ENCODE measurements around the gene TBC1D3H. TPM values are rescaled to one million over a fixed set of nuclear protein-coding genes. Genes with fewer than 3 reads are reported as not detected.
"Not testable (repeated sequence)": the region's sequence is repeated elsewhere in the genome, so short reads cannot be mapped to it uniquely, and the experiment has no call there.

The TBC1D3H gene
- total RNA-seq, result 2.8 TPM

- DNase-seq, result not testable (repeated sequence)
Observed at GRCh38 chr17:36388385-36389245, at the start of gene TBC1D3H. Gene TBC1D3H (minus strand): TSS chr17:36388435. CDS start chr17:36386895, 1,540 bp downstream.

GRCh38 chr17:36428891-36429290 lies 40.7 kb upstream of the TBC1D3H start:
- DNase-seq, result not testable (repeated sequence)

GRCh38 chr17:36415180-36415941 lies 27.1 kb upstream of the TBC1D3H start:
- DNase-seq, result not testable (repeated sequence)

GRCh38 chr17:36390943-36391645 lies 2.9 kb upstream of the TBC1D3H start:
- not testable (repeated sequence) for DNase-seq

GRCh38 chr17:36375938-36376337 lies 12.3 kb downstream of the TBC1D3H start:
- not testable (repeated sequence) for DNase-seq

GRCh38 chr17:36362496-36362895 lies 25.7 kb downstream of the TBC1D3H start:
- not testable (repeated sequence) for DNase-seq

Small RNA genes within 50 kb of the gene (small RNA-seq; reads per million reads assigned to genes)
- gene RNU6-1192P (ENCODE audit: low replicate concordance), result not detected

Other genes starting within 250 kb of the TBC1D3H start
- gene TBC1D3B, start 211.8 kb downstream of the TBC1D3H start, total RNA-seq, result 3.3 TPM
- 0.31 TPM for gene CCL3L1, start 191.7 kb downstream of the TBC1D3H start, total RNA-seq
- gene CCL4L2, start 177.4 kb downstream of the TBC1D3H start, total RNA-seq, result 3.7 TPM
- 0.41 TPM for gene TBC1D3I, start 123.9 kb downstream of the TBC1D3H start, total RNA-seq
- 0.41 TPM for gene TBC1D3G, start 64.6 kb downstream of the TBC1D3H start, total RNA-seq
- 23.1 TPM for gene ZNHIT3, start 98.2 kb upstream of the TBC1D3H start, total RNA-seq
- gene MYO19, start 146.4 kb upstream of the TBC1D3H start, total RNA-seq, result 54.2 TPM
- gene PIGW, start 146.6 kb upstream of the TBC1D3H start, total RNA-seq, result 7.6 TPM
- 68.4 TPM for gene GGNBP2, start 156.5 kb upstream of the TBC1D3H start, total RNA-seq
- 7.5 TPM for gene DHRS11, start 203.4 kb upstream of the TBC1D3H start, total RNA-seq
- 6.1 TPM for gene MRM1, start 213.1 kb upstream of the TBC1D3H start, total RNA-seq